CD1c-positive myeloid dendritic cell (primary cell): Measurements from ENCODE around the gene TNIP3.

Experiments used
- DNase-seq: peaks from one replicate; pipeline ENCODE4 v3.0.0-alpha.2; 2016; ENCODE audit errors: extremely low spot score

TNIP3 gene

GRCh38 chr4:121088867-121089266 lies 75.3 kb downstream of the TNIP3 start:
- DNase-seq, result no peak
